Testis (tissue), 5 donors: ENCODE measurements around the gene SECISBP2L. TPM values are rescaled to one million over a fixed set of nuclear protein-coding genes. Genes with fewer than 3 reads are reported as not detected.

Experiments
- DNase-seq: peaks from one replicate; pipeline ENCODE4 v3.0.0-alpha.2; 2019
- H3K27ac ChIP-seq, 2 donors: fragments of 200-600 bp; sonication (generic); one replicate each; pipeline ENCODE4 v1.5.1; 2019
- H3K27me3 ChIP-seq: fragments of 200-600 bp; sonication (generic); one replicate; pipeline ENCODE4 v1.5.1; 2019
- H3K36me3 ChIP-seq: fragments of 200-600 bp; sonication (generic); one replicate; pipeline ENCODE4 v1.5.1; 2017; ENCODE audit warnings: low read depth; ENCODE audit errors: missing control alignments
- H3K4me1 ChIP-seq: fragments of 200-600 bp; sonication (generic); one replicate; pipeline ENCODE4 v1.5.1; 2019
- H3K4me3 ChIP-seq, 2 donors: fragments of 200-600 bp; sonication (generic); one replicate each; pipeline ENCODE4 v1.5.1; 2017 to 2019
- H3K9me3 ChIP-seq: fragments of 200-600 bp; sonication (generic); one replicate; pipeline ENCODE4 v1.5.1; 2017
- CTCF ChIP-seq, 3 experiments: fragments of 450-650 bp in 2 of 3; fragments of 200-600 bp in 1 of 3; sonication (generic) in 1 of 3; IDR thresholded peaks; one replicate each; pipeline ENCODE4 v1.5.1; 2016 to 2019; ENCODE audit warnings: antibody characterized with exemption in 3 of 3, mild to moderate bottlenecking in 2 of 3, moderate library complexity in 1 of 3
- POLR2A ChIP-seq: fragments of 450-650 bp; IDR thresholded peaks from one replicate; pipeline ENCODE4 v1.6.1; 2017; ENCODE audit warnings: antibody characterized with exemption, mild to moderate bottlenecking, moderate library complexity
- WGBS, 2 donors: methylation state at CpG; one replicate each; pipeline ENCODE4 v1.1.5; 2018; 5-methylcytosine and 5-hydroxymethylcytosine counted together
- intact Hi-C: fragments of 100-400 bp; cut with DNase I; formaldehyde crosslinking; loops from one replicate; pipeline ENCODE4 v1.15.1; 2023; ENCODE audit warnings: low total_unique reads
- long read RNA-seq, 2 donors: transcript quantifications; one replicate each; lab custom pipeline, GENCODE V29; 2026
- polyA plus RNA-seq: library from polyadenylated mRNA; stranded (reverse); fragments of 350-450 nt; fragmentation: Illumina TruSeq; extraction: RNeasy Lipid Tissue Mini Kit (QIAGEN cat#74804); gene quantifications from one replicate; pipeline ENCODE4 v1.2.3, GENCODE V29; 2014; ENCODE audit warnings: low read depth, low replicate concordance; ENCODE audit not compliant: insufficient read depth
- total RNA-seq, 2 donors: library from RNA; depleted of rRNA; stranded (reverse); fragments of >200 nt; gene quantifications; one replicate each; pipeline ENCODE4 v1.2.3, GENCODE V29; 2016

SECISBP2L gene, protein sequence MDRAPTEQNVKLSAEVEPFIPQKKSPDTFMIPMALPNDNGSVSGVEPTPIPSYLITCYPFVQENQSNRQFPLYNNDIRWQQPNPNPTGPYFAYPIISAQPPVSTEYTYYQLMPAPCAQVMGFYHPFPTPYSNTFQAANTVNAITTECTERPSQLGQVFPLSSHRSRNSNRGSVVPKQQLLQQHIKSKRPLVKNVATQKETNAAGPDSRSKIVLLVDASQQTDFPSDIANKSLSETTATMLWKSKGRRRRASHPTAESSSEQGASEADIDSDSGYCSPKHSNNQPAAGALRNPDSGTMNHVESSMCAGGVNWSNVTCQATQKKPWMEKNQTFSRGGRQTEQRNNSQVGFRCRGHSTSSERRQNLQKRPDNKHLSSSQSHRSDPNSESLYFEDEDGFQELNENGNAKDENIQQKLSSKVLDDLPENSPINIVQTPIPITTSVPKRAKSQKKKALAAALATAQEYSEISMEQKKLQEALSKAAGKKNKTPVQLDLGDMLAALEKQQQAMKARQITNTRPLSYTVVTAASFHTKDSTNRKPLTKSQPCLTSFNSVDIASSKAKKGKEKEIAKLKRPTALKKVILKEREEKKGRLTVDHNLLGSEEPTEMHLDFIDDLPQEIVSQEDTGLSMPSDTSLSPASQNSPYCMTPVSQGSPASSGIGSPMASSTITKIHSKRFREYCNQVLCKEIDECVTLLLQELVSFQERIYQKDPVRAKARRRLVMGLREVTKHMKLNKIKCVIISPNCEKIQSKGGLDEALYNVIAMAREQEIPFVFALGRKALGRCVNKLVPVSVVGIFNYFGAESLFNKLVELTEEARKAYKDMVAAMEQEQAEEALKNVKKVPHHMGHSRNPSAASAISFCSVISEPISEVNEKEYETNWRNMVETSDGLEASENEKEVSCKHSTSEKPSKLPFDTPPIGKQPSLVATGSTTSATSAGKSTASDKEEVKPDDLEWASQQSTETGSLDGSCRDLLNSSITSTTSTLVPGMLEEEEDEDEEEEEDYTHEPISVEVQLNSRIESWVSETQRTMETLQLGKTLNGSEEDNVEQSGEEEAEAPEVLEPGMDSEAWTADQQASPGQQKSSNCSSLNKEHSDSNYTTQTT
- total RNA-seq (10 to 100 TPM; 53.6 to 76.1 TPM), polyA plus RNA-seq (29.2 TPM)
- long read RNA-seq, donor 1: 0 reads
- long read RNA-seq, donor 2, partial matches to known transcripts: 0 of 2 reads
- long read RNA-seq, donor 2, other reads (novel, unspliced or antisense): 0 of 2 reads

DNA sequence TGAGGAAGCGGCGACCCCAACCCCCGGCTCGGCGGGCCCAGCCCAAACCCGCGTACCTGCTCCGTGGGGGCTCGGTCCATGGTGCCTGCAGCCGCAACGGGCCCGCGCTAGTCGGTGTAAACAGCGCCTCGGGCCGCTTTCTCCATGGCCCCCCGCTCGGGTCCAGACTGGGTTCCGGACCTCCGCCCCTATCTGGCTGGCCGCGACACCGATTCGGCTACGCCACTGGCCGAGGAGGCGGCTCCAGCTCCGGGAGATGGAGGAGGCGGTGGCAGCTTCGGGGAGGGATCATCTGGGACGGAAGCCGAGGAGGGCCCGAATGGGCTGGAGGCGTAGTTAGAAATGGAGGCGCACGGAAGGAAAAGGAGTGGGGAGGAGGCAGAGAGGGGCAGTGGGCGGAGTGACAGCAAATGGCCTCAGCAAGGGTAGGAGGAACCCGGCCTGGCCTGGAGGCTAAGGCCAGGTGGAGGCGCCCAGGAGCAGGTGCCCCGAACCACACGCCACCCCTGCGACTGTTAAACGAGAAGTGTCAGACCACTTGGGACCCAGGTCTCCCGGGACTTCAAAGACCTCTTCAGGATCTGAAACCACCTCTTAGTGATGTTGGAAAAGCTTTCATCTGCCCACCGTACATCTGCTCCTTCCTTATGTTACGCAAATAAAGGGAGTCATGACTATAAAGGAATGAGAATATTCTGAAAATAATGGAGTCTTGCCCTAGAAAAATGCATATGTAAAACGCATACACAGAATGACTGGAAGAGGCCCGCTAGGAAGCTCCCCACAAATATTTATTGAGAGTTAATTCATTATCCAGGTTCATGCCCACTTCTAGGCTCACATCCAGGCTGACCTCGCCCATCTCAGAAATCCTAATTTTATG lies at the start of gene SECISBP2L:
Gene SECISBP2L (minus strand): TSS at position 227 of the 883 bp plus-strand sequence. CDS start 147 bp downstream, at position 80.
- Histone ChIP-seq H3K9me3 (no peaks in the 10 kb centered on the region), H3K36me3 (no peaks in the 10 kb centered on the region), H3K27ac (peak within 1 kb of the TSS; percentile 88 to 93), H3K4me3 (peak within 1 kb of the TSS; percentile 96 to 98), H3K4me1 (peaks cover 14% of the 10 kb centered on the region), H3K27me3 (no peaks in the 10 kb centered on the region)
- peak; percentile 96 for DNase-seq
- intact Hi-C loops: no loop called here
- WGBS, 2 donors: 6 to 8% methylated on average over 27 to 40 of the region's 50 CpGs
- TF ChIP-seq POLR2A (no peak), CTCF (IDR thresholded peaks at IDR 0.05) (peak in 2 of 3 experiments; percentile 15 to 25)

DNA sequence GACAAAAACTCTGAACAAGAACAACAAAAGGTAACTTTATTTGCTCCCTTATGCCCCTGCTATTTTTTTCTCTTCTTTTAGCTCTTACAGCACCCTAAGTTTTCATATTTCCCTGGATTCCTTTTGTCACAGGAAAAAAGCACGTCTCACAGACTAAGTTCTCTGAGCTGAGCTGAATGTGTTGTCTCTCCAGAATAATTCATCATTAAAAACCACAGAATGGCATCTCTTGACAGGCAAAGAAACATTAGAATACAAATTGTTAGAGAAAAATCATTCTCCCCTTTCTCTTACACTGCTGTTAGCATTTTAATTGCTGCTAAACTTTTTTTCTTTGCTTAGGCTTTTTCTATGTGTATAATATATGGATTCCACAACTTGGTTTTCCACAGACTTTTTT lies 48.7 kb upstream of the SECISBP2L start:
- peaks cover 5% of the 10 kb centered on the region for H3K4me1 ChIP-seq
- no peaks in the 10 kb centered on the region for H3K36me3 ChIP-seq
- H3K4me3 ChIP-seq: no peak overlapping the region
- peak overlapping the region in 1 of 2 donors; percentile 1 for H3K27ac ChIP-seq
- 48 to 58% methylated on average over 1 of the region's 1 CpG for WGBS, 2 donors
- intact Hi-C loops: no loop called here
- DNase-seq: no peak
- H3K27me3 ChIP-seq: no peaks in the 10 kb centered on the region
- TF ChIP-seq POLR2A: no peak
- no peak for TF ChIP-seq CTCF (IDR thresholded peaks at IDR 0.05)
- H3K9me3 ChIP-seq: no peaks in the 10 kb centered on the region

GRCh38 chr15:49093252-49094105 lies 47.2 kb upstream of the SECISBP2L start:
- no peak for DNase-seq
- no peak for TF ChIP-seq CTCF (IDR thresholded peaks at IDR 0.05)
- TF ChIP-seq POLR2A: no peak
- 56 to 67% methylated on average over 4 of the region's 4 CpGs for WGBS, 2 donors
- Histone ChIP-seq H3K4me3 (no peak overlapping the region), H3K36me3 (no peaks in the 10 kb centered on the region), H3K27ac (peak overlapping the region in 1 of 2 donors; percentile 3), H3K27me3 (no peaks in the 10 kb centered on the region), H3K4me1 (peaks cover 11% of the 10 kb centered on the region), H3K9me3 (no peaks in the 10 kb centered on the region)
- intact Hi-C loops: no loop called here
